Measurements from ENCODE around the gene TOR1AIP1.

The TOR1AIP1 gene

DNA sequence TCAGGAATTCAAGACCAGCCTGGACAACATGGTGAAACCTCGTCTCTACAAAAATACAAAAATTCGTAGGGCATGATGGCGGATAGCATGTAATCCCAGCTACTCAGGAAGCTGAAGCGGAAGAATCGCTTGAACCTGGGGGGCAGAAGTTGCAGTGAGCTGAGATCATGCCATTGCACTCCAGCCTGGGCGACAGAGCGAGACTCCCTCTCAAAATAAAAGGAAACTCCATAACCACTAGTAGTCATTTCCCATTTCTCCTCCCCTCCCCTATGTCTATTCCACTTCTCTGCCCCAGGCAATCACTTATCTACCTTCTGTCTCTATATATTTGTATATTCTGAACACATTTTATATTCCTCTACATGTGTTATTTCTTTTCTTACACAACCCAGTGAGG lies 68.6 kb downstream of the TOR1AIP1 start:
- no peak for DNase-seq (ENCODE audit: low read depth in 2 of 2)
- H3K4me3 ChIP-seq (replicated peaks in 1 of 2; ENCODE audit: low read depth in 2 of 2, low read length in 2 of 2): no peak overlapping the region
- TF ChIP-seq CTCF (IDR thresholded peaks at IDR 0.05; ENCODE audit: low read depth, low read length): no peak

DNA sequence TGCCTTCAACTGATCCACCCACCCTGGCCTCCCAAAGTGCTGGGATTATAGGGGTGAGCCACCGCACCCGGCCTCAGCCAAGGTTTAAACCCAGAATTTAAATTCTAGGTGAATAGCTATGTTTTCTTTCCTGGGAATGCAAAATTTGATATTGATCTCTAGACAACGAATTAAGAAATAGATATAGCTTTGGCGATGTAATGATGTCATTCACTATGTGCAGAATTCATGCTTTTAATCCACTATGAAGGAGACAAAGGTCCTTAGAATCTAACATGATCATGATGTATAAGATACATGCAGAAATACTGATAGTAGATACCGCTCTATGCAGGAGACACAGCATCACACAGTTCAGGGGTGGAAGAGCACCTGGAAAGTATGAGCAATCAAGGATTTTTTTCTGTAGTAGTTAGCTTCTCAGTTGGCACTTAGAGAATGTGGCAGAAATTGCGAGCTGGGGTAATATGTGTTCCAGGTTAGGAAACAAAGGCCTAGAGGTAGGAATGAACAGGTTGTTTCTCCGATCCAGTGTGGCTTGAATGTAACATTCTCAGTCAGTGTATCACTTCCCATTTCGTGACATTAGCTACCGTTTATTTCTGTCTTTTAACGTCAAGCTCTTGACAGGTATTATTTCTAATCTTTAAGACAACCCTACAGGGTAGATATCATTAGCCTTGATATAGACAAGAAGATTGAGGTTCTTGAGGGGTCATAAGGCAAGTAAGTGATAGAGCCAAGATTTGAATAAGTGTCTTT lies 69.5 kb downstream of the TOR1AIP1 start:
- no peak for TF ChIP-seq CTCF (IDR thresholded peaks at IDR 0.05; ENCODE audit: low read depth, low read length)
- H3K4me3 ChIP-seq (replicated peaks in 1 of 2; ENCODE audit: low read depth in 2 of 2, low read length in 2 of 2): no peak overlapping the region

DNA sequence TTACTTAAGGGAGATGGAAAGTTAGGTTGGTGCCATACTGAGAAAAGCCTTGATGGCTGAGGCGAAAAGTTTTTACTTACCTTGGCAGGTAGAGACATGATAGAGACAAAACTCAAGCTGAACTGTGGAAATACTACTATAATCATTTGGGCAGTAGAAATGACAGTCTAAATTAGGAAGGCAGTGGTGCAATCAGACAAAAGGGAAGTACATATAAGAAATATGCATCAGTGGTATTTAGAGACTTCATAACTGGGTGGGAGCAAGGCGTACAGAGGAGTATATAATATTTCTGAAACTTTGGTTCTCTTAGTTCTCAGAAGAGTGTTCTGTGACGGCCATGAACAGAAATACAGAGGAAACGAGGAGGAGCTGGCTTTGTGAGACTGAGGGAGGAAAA lies 70.1 kb downstream of the TOR1AIP1 start:
- no peak for TF ChIP-seq CTCF (IDR thresholded peaks at IDR 0.05; ENCODE audit: low read depth, low read length)

More for the DNA sequence above, 69.5 kb downstream of the TOR1AIP1 start:
- no peak for DNase-seq (ENCODE audit: low read depth in 2 of 2)

DNA sequence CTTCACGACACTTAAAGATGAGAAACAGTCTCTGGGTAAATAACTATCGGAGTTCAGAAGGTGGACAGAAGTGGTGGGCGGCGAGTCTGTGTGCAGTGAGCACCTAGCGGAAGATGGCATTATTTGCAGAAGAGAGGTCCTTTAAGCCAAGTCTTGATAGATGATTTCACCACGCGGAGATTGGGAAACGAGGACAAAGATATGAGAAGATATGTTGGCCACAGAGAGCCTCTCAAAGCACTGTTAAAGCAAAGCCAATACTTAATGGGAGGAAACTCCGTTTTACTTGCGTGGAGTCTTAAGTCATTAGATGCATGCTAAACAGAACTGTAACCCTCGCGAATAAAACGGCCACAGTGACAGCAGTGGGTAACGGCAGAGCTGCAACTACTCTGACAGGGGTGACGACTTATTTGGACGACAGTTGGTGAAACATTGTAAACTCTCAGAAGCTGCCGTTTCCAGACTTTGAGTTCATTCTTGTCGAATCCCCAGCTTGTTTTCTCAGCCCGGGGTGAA lies 71.9 kb downstream of the TOR1AIP1 start:
- no peak for DNase-seq (ENCODE audit: low read depth in 2 of 2)
- peak overlapping the region; percentile 82 to 87 for H3K4me3 ChIP-seq (replicated peaks in 1 of 2; ENCODE audit: low read depth in 2 of 2, low read length in 2 of 2)
- TF ChIP-seq CTCF (IDR thresholded peaks at IDR 0.05; ENCODE audit: low read depth, low read length): peak; percentile 28

More for the DNA sequence above, 70.1 kb downstream of the TOR1AIP1 start:
- no peak for DNase-seq (ENCODE audit: low read depth in 2 of 2)
- no peak overlapping the region for H3K4me3 ChIP-seq (replicated peaks in 1 of 2; ENCODE audit: low read depth in 2 of 2, low read length in 2 of 2)

GRCh38 chr1:179954493-179955286 lies 72.6 kb downstream of the TOR1AIP1 start, which contains the start of gene CEP350:
Gene CEP350, plus strand, starts transcription at chr1:179954810. Its CDS starts 31,372 bp downstream, at chr1:179986182.
- no peak for TF ChIP-seq CTCF (IDR thresholded peaks at IDR 0.05; ENCODE audit: low read depth, low read length)
- peak within 1 kb of the TSS; percentile 82 to 87 for H3K4me3 ChIP-seq (replicated peaks in 1 of 2; ENCODE audit: low read depth in 2 of 2, low read length in 2 of 2)

GRCh38 chr1:179955287-179955680 lies 73.2 kb downstream of the TOR1AIP1 start:
- no peak for TF ChIP-seq CTCF (IDR thresholded peaks at IDR 0.05; ENCODE audit: low read depth, low read length)
- DNase-seq (ENCODE audit: low read depth in 2 of 2): peak in 1 of 2 donors; percentile 33

More at GRCh38 chr1:179954493-179955286, 72.6 kb downstream of the TOR1AIP1 start, which contains the start of gene CEP350:
- peak; percentile 99 to 100 for DNase-seq (ENCODE audit: low read depth in 2 of 2)

More at GRCh38 chr1:179955287-179955680, 73.2 kb downstream of the TOR1AIP1 start:
- peak overlapping the region; percentile 82 to 87 for H3K4me3 ChIP-seq (replicated peaks in 1 of 2; ENCODE audit: low read depth in 2 of 2, low read length in 2 of 2)

Measured in cardiac fibroblast (primary cell).